Spleen (tissue), 7 donors: ENCODE results near the gene RENBP.

Source experiments
- POLR2A ChIP-seq, 3 donors: fragments of 450-650 bp; IDR thresholded peaks; one replicate each; pipeline ENCODE4 v1.5.1; 2017; ENCODE audit warnings: antibody characterized with exemption in 3 of 3, mild to moderate bottlenecking in 1 of 3
- POLR2AphosphoS5 ChIP-seq, 3 donors: sonication (generic); formaldehyde crosslinking; IDR thresholded peaks; one replicate each; pipeline ENCODE4 v1.5.1; 2017; ENCODE audit warnings: antibody characterized with exemption in 3 of 3
- TF ChIP-seq, protein P1 (sequence below), 11 experiments: fragments of 200-600 bp in 7 of 11; fragments of 450-650 bp in 4 of 11; sonication (generic) in 4 of 11; IDR thresholded peaks in 8 of 11; conservative IDR thresholded peaks in 3 of 11; 1 replicate in 7 of 11; 2 replicates in 4 of 11; pipeline versions ENCODE4 v1.4.0 to v1.8.0; 2016 to 2021; ENCODE audit warnings: antibody characterized with exemption in 11 of 11, inconsistent platforms in 4 of 11, mild to moderate bottlenecking in 1 of 11
- donor health status: DM: no; HTN: no; CAD: no; lungs with moderate emphysema.
- donor health status: DM: no; HTN: no; CAD: no.
- donor health status: DM: no; HTN: no; CAD: no.

DNA sequence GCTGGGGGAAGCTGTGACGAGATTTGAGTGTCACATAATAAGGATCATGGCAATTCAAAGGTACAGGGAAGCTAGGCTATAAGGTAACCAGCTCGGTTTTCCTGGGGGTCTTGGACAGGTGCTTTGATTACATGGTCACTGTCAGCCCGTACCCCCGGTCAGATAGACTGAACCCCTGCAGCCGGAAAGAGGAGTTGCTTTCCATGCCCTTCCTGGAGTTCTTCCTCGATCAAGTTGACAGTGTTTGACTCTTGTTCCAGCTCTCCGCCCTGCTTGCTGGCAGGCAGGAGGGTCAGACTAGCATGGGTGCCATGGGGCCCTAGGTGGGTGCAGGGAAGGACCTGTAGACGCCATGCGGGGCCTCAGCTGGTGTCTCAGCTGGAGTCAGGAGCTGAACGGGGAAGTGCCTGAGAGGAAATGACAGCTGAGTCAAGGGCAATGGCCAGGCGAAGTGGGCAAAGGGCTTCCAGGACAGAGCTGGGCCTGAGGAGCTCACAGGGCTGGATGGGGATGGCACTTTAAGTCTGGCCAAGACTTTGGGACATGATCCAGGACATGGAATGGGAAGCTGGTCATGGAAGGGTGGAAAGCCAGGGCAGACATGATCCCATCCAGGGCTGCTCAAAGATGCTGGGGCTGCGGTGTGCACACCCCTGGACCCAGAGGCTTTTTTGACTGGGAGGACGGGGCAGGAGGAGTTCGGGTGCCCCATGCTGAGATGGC, 29.7 kb upstream of the RENBP start:
- TF ChIP-seq, protein P1, sequence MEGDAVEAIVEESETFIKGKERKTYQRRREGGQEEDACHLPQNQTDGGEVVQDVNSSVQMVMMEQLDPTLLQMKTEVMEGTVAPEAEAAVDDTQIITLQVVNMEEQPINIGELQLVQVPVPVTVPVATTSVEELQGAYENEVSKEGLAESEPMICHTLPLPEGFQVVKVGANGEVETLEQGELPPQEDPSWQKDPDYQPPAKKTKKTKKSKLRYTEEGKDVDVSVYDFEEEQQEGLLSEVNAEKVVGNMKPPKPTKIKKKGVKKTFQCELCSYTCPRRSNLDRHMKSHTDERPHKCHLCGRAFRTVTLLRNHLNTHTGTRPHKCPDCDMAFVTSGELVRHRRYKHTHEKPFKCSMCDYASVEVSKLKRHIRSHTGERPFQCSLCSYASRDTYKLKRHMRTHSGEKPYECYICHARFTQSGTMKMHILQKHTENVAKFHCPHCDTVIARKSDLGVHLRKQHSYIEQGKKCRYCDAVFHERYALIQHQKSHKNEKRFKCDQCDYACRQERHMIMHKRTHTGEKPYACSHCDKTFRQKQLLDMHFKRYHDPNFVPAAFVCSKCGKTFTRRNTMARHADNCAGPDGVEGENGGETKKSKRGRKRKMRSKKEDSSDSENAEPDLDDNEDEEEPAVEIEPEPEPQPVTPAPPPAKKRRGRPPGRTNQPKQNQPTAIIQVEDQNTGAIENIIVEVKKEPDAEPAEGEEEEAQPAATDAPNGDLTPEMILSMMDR (IDR thresholded peaks at IDR 0.05 in 8 of 11, conservative IDR thresholded peaks at IDR 0.05 in 3 of 11), result no peak
- TF ChIP-seq POLR2AphosphoS5 (IDR thresholded peaks at IDR 0.05), result peak in 2 of 3 donors; percentile 19 to 56
- TF ChIP-seq POLR2A (IDR thresholded peaks at IDR 0.05), result no peak
